ENCODE measurements around the gene GNRHR. TPM values are rescaled to one million over a fixed set of nuclear protein-coding genes. Genes with fewer than 3 reads are reported as not detected.

GNRHR gene
- total RNA-seq, 2 experiments from 2014 or later, result not detected

GRCh38 chr4:67723341-67723740 lies 30.8 kb downstream of the GNRHR start:
- intact Hi-C loops (cut with micrococcal nuclease; ENCODE audit: unreplicated experiment), result no loop called here
- no peak for DNase-seq (ENCODE audit: low spot score)
- BruUV-seq (replicated peaks), result no TSS peak
- Histone ChIP-seq H3K4me3 (ENCODE audit: low read depth, low read length, poor library complexity, severe bottlenecking) (no peak overlapping the region), H3K4me2 (ENCODE audit: low read length) (no peak overlapping the region), H3K36me3 (ENCODE audit: insufficient read depth, low read length) (peaks cover 16% of the 10 kb centered on the region), H2AFZ (ENCODE audit: low read length) (no peak overlapping the region), H3K27ac (ENCODE audit: low read depth, low read length, poor library complexity, severe bottlenecking) (no peak overlapping the region), H3K79me2 (ENCODE audit: insufficient read depth, low read depth, low read length) (no peaks in the 10 kb centered on the region), H4K20me1 (ENCODE audit: insufficient read depth, low read length) (no peaks in the 10 kb centered on the region), H3K9me2 (ENCODE audit: insufficient read depth, low read length) (no peaks in the 10 kb centered on the region), H3K9me3 (ENCODE audit: low read length) (no peaks in the 10 kb centered on the region; the same call in 1 of the 2 replicates), H3K4me1 (ENCODE audit: insufficient read depth, low read length, poor library complexity, severe bottlenecking) (no peaks in the 10 kb centered on the region)
- CTCF ChIA-PET (ENCODE audit: unreplicated experiment), result no interaction called here
- POLR2A ChIA-PET, result interaction anchor here (1.4 kb wide), 1 partner anchor 16 kb away, joined by 5 read pairs; no protein-coding TSS in a partner anchor
- TF ChIP-seq EZH2phosphoT487 (IDR thresholded peaks at IDR 0.05; ENCODE audit: borderline replicate concordance, low read depth, low read length) (no peak), CTCF (conservative IDR thresholded peaks at IDR 0.05; ENCODE audit: low read length) (no peak)

DNA sequence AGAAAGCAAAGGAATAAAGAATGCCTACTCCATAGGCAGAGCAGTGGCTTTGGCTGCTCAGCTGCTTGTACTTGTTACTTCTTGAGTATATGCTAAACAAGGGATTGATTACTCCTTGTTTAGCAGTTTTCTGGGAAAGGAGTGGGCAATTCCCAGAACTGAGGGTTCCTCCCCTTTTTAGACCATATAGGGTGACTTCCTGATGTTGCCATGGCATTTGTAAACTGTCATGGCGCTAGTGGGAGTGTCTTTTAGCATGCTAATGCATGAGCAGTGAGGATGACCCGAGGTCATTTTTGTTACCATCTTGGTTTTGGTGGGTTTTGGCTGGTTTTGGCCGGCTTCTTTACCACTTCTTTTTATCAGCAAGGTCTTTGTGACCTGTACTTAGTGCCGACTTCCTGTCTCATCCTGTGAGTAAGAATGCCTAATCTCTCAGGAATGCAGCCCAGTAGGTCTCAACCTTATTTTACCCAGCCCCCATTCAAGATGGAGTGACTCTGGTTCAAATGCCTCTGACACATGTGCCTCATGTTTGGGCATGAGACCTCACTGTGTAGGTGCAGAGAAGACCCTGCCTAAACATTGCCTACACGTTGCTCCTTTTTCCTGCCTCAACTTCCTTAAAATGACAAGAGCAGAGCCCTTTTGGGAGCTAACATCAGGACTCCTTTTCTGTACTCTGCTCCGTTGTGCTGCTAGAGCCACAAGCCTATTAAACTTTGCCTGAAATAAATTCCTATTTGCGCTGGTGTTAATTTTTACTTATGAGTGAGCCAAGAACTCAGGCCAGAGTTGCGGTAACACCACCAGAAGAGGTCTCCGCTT lies 32.2 kb downstream of the GNRHR start:
- Histone ChIP-seq H3K4me3 (ENCODE audit: low read depth, low read length, poor library complexity, severe bottlenecking) (no peak overlapping the region), H3K9me2 (ENCODE audit: insufficient read depth, low read length) (no peaks in the 10 kb centered on the region), H3K36me3 (ENCODE audit: insufficient read depth, low read length) (peaks cover 16% of the 10 kb centered on the region), H4K20me1 (ENCODE audit: insufficient read depth, low read length) (no peaks in the 10 kb centered on the region), H2AFZ (ENCODE audit: low read length) (no peak overlapping the region), H3K4me2 (ENCODE audit: low read length) (no peak overlapping the region), H3K79me2 (ENCODE audit: insufficient read depth, low read depth, low read length) (no peaks in the 10 kb centered on the region), H3K9me3 (ENCODE audit: low read length) (no peaks in the 10 kb centered on the region), H3K4me1 (ENCODE audit: insufficient read depth, low read length, poor library complexity, severe bottlenecking) (no peaks in the 10 kb centered on the region), H3K27ac (ENCODE audit: low read depth, low read length, poor library complexity, severe bottlenecking) (no peak overlapping the region)
- TF ChIP-seq CTCF (conservative IDR thresholded peaks at IDR 0.05; ENCODE audit: low read length) (no peak), EZH2phosphoT487 (IDR thresholded peaks at IDR 0.05; ENCODE audit: borderline replicate concordance, low read depth, low read length) (no peak)
- ChIA-PET CTCF (ENCODE audit: unreplicated experiment) (no interaction called here), POLR2A (interaction anchor here (1.4 to 1.7 kb wide), 2 partner anchors 11 to 17 kb away, joined by 3 to 5 read pairs; no protein-coding TSS in a partner anchor)
- no TSS peak for BruUV-seq (replicated peaks)
- no peak for DNase-seq (ENCODE audit: low spot score)
- intact Hi-C loops (cut with micrococcal nuclease; ENCODE audit: unreplicated experiment), result no loop called here

DNA sequence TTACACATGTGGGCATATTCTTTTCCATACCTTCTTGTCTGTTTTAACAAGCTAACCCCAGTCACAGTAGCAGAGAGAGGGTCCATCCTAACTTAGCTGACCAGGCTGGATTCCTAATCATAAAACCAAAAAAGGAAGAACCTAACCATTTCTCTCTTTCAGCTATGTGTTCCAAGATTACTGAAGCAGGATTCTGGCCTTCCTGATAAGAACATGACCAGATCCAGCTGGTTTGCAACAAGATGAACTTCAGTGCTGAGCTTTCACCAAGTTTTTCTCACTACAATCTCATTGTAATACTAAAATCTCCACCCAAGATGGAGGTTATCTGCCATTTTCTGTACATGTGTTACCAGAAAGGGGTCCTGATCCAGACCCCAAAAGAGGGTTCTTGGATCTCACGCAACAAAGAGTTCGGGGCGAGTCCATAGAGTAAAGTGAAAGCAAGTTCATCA lies 32.8 kb downstream of the GNRHR start:
- CTCF ChIA-PET (ENCODE audit: unreplicated experiment), result no interaction called here
- Histone ChIP-seq H3K9me3 (ENCODE audit: low read length) (no peaks in the 10 kb centered on the region), H3K9me2 (ENCODE audit: insufficient read depth, low read length) (no peaks in the 10 kb centered on the region), H2AFZ (ENCODE audit: low read length) (no peak overlapping the region), H4K20me1 (ENCODE audit: insufficient read depth, low read length) (no peaks in the 10 kb centered on the region), H3K4me1 (ENCODE audit: insufficient read depth, low read length, poor library complexity, severe bottlenecking) (no peaks in the 10 kb centered on the region), H3K4me3 (ENCODE audit: low read depth, low read length, poor library complexity, severe bottlenecking) (no peak overlapping the region), H3K36me3 (ENCODE audit: insufficient read depth, low read length) (peaks cover 16% of the 10 kb centered on the region), H3K4me2 (ENCODE audit: low read length) (no peak overlapping the region), H3K27ac (ENCODE audit: low read depth, low read length, poor library complexity, severe bottlenecking) (no peak overlapping the region), H3K79me2 (ENCODE audit: insufficient read depth, low read depth, low read length) (no peaks in the 10 kb centered on the region)
- intact Hi-C loops (cut with micrococcal nuclease; ENCODE audit: unreplicated experiment), result no loop called here
- DNase-seq (ENCODE audit: low spot score), result no peak
- BruUV-seq (replicated peaks), result no TSS peak
- POLR2A ChIA-PET, result interaction anchor here (1.7 kb wide), 1 partner anchor 10 kb away, joined by 3 read pairs; no protein-coding TSS in a partner anchor
- no peak for TF ChIP-seq CTCF (conservative IDR thresholded peaks at IDR 0.05; ENCODE audit: low read length)
- TF ChIP-seq EZH2phosphoT487 (IDR thresholded peaks at IDR 0.05; ENCODE audit: borderline replicate concordance, low read depth, low read length), result no peak

All from OCI-LY7 (cell line).